Measurements from ENCODE around the gene TMED7.

Gene TMED7

GRCh38 chr5:115616472-115616871, 9.4 kb downstream of the TMED7 start:
- H3K4me3 ChIP-seq (ENCODE audit: low read depth, low read length) = no peak overlapping the region
- no peak for TF ChIP-seq CTCF (IDR thresholded peaks at IDR 0.05; ENCODE audit: insufficient read depth, low read depth, low read length, missing control alignments)
- DNase-seq (ENCODE audit: low read depth) = no peak

DNA sequence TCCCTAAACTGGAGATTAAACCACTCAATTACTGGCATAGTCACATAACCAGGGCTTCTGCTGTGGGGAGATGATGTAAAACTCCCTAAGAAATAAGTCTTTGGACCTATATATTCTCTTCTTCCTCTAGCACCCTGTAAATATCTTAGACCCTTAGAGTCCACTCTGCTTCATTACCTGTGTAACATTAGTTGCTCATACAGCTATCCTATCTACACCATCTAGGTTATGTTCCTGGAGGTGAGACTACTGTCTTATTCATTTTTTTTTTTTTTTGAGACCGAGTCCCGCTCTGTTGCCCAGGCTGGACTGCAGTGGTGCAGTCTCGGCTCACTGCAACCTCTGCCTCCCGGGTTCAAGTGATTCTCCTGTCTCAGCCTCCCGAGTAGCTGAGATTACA, 14.0 kb downstream of the TMED7 start:
- DNase-seq (ENCODE audit: low read depth) = no peak
- no peak for TF ChIP-seq CTCF (IDR thresholded peaks at IDR 0.05; ENCODE audit: insufficient read depth, low read depth, low read length, missing control alignments)
- no peak overlapping the region for H3K4me3 ChIP-seq (ENCODE audit: low read depth, low read length)

DNA sequence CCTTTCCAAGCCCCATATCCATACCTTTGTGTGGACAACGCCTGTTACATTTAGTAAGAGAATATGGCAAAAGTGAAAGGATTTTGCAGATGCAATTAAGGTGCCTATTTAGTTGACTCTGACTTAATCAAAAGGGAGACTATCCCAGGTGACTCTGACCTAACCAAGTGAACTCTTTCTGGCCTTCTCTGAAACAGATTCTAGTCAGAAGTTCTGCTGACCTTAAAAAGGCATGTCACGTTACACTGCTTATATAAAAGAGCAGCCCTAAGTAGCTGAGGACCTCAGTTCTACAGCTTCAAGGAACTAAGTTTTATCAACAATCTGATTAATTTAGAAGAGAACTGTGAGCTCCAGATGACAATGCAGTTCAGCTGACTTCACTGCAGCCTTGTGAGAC, 17.9 kb downstream of the TMED7 start:
- TF ChIP-seq CTCF (IDR thresholded peaks at IDR 0.05; ENCODE audit: insufficient read depth, low read depth, low read length, missing control alignments) = no peak
- no peak for DNase-seq (ENCODE audit: low read depth)
- no peak overlapping the region for H3K4me3 ChIP-seq (ENCODE audit: low read depth, low read length)

DNA sequence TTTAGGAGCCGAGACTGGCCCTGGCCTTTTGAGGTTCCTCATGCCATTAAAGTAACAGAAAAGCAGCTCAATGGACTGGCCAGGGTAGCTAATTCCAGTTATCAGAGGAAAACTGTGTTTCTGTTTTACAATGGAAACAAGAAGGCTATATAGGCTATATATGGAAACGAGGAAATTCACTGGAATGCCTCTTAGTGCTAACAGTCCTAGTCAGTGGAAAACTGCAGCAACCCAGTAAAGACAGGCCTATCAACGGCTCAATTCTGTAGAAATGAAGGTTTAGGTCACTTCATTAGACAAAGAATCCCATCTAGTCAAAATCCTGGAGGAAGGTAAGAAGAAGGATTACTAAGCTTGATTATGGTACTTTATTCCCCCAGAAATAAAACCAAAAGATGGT, 20.4 kb downstream of the TMED7 start:
- TF ChIP-seq CTCF (IDR thresholded peaks at IDR 0.05; ENCODE audit: insufficient read depth, low read depth, low read length, missing control alignments) = no peak
- DNase-seq (ENCODE audit: low read depth) = no peak
- no peak overlapping the region for H3K4me3 ChIP-seq (ENCODE audit: low read depth, low read length)

DNA sequence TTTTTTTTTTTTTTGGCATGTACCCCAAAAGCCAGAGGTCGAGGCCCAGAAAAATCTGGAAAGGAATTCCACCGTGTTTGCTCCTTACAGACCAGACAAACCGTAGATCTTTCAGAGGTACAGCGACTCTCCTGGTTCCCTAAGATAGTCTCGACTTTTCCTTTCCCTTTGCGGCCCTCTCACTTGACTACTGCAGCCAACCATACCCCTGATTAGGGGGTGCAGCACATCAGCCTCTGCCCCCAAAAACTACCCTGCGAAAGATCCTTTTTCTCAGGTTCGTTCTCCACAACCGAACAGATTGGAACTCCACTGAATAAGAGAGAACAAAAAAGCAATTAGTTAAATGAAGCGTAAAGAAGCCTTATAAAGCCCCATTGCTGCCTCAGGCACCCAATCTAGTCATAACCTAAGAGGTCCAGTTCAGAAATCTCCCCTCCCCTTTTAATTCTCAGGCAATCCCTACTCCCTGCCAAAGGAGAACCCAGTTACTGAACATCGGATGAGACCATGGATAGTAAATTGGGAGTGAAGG, 23.2 kb downstream of the TMED7 start:
- peak overlapping the region; percentile 86 for H3K4me3 ChIP-seq (ENCODE audit: low read depth, low read length)
- TF ChIP-seq CTCF (IDR thresholded peaks at IDR 0.05; ENCODE audit: insufficient read depth, low read depth, low read length, missing control alignments) = no peak
- no peak for DNase-seq (ENCODE audit: low read depth)

DNA sequence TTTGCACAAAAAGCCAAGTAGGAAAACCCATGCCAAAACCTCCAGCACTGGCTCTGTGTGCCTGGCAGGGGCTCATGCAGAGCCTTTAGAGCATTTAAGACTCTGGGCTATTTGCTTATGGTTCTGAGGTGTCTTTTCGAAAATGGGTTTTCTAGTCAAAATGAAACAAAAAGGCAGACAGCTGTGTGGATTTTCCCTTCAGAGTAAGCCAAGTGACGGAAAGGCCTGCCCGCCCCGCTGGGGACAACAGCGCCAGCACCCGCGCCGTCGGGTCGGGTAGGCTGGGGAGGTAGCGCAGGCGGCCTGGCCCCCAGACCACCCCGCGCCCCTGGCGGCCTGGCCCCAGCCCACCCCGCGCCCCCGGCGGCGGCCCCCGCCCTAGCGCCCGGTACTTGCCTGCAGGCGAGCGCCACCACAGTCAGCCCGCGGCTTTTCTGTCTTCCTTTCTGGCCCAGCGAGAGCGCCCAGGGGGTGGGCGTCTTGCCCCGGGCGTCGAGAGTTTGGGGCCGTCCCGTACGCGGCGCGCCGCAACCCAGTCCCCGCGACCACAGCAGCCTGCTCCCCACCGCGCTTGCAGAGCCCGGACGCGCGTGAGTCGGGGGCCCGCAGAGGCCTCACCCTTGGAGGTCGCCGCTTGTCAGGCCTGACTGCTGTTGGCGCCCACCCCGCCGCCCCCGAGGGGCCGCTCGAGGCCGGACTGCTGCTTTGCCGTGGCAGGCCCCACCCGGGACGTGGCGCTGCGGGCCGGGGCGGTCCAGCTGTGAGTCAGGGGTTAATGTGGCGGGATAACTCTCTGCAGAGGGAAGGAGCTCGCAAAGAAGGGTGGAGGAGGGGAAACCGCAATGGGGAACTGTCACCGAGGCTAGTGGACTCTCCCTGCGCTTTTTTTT, 23.9 kb downstream of the TMED7 start, which contains the start of gene TICAM2:
Gene TICAM2, minus strand, starts transcription at position 779 of the 890 bp plus-strand sequence. CDS start 21,223 bp downstream, outside the sequence.
- DNase-seq (ENCODE audit: low read depth) = peak; percentile 90
- H3K4me3 ChIP-seq (ENCODE audit: low read depth, low read length) = peak within 1 kb of the TSS; percentile 86
- peak; percentile 12 for TF ChIP-seq CTCF (IDR thresholded peaks at IDR 0.05; ENCODE audit: insufficient read depth, low read depth, low read length, missing control alignments)
